C4-2B (cell line): Measurements from ENCODE around the gene BOD1L1.

Source experiments
- ZFX ChIP-seq: fragments of 450-650 bp; IDR thresholded peaks from 2 replicates; pipeline ENCODE4 v1.6.1; 2017
- TF ChIP-seq, protein P1 (sequence below): fragments of 450-650 bp; conservative IDR thresholded peaks from 2 replicates; pipeline ENCODE4 v1.5.1; 2017; ENCODE audit warnings: mild to moderate bottlenecking

DNA sequence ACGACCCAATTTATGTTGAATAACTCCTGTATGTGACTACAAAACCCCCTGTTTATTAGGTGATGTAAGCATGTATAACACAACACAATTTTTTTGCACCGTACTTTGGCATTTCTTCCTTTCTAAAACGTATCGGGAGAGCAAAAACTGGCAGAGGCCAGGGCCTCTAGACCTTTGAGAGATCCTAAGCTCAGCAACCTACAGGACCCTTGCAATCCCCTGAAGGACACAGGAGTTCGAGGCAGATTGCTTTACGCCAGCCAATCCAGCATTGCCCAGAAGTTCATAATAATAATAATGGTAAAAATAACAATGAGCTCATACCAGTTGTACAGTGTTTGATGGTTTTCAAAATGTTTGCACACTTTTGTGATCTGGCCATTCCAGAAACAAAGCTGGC lies 90.9 kb downstream of the BOD1L1 start:
- TF ChIP-seq, protein P1, sequence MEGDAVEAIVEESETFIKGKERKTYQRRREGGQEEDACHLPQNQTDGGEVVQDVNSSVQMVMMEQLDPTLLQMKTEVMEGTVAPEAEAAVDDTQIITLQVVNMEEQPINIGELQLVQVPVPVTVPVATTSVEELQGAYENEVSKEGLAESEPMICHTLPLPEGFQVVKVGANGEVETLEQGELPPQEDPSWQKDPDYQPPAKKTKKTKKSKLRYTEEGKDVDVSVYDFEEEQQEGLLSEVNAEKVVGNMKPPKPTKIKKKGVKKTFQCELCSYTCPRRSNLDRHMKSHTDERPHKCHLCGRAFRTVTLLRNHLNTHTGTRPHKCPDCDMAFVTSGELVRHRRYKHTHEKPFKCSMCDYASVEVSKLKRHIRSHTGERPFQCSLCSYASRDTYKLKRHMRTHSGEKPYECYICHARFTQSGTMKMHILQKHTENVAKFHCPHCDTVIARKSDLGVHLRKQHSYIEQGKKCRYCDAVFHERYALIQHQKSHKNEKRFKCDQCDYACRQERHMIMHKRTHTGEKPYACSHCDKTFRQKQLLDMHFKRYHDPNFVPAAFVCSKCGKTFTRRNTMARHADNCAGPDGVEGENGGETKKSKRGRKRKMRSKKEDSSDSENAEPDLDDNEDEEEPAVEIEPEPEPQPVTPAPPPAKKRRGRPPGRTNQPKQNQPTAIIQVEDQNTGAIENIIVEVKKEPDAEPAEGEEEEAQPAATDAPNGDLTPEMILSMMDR: no peak
- TF ChIP-seq ZFX: no peak
